HCT116 (cell line): ENCODE data around the gene GALNT18. TPM values are rescaled to one million over a fixed set of nuclear protein-coding genes. Genes with fewer than 3 reads are reported as not detected.

ENCODE experiments used
- ATAC-seq: fragments of 200-7000 bp; cut with Tn5 transposase; 2 replicates; pipeline ENCODE4 v1.9.1; 2020; ENCODE audit warnings: mild to moderate bottlenecking, moderate library complexity
- BruUV-seq: library from RNA; stranded (reverse); fragments of 400-500 nt; replicated peaks from 2 replicates; lab custom pipeline; 2021; lab: Mats Ljungman, UMichigan
- CTCF ChIA-PET: fragments of 300-600 bp; sonication (Branson Sonifier 250); formaldehyde crosslinking; loops from one replicate; lab custom pipeline; 2021; ENCODE audit warnings: antibody characterized with exemption; lab: Charles Lee
- POLR2A ChIA-PET: fragments of 300-600, 350-600 bp; sonication (Branson Sonifier 250); formaldehyde crosslinking; loops from one replicate; lab custom pipeline; 2021; ENCODE audit warnings: antibody characterized with exemption; lab: Charles Lee
- RAD21 ChIA-PET, 2 experiments: fragments of 300-600 bp; sonication (Branson Sonifier 250); formaldehyde crosslinking; loops; one replicate each; lab custom pipeline; 2023; ENCODE audit warnings: low total read pairs in 2 of 2; ENCODE audit not compliant: uncharacterized antibody in 2 of 2, unreplicated experiment in 2 of 2, low non-redundant PET in 1 of 2; lab: Charles Lee
- DNase-seq: peaks from one replicate; pipeline ENCODE4 v3.0.0-alpha.2; 2010; ENCODE audit warnings: low read depth, low spot score
- H2AFZ ChIP-seq: fragments of 200-600 bp; shearing (Covaris generic), sonication (generic); 2 replicates; pipeline ENCODE4 v1.6.1; 2017; ENCODE audit warnings: low read depth, mixed run types, mixed read lengths, antibody characterized with exemption, low read length; ENCODE audit not compliant: poor library complexity, severe bottlenecking
- H3K27ac ChIP-seq: 2 replicates; pipeline ENCODE4 v1.5.1; 2012; ENCODE audit warnings: low read depth, low read length
- H3K27me3 ChIP-seq: fragments of 200-600 bp; sonication (generic); 2 replicates; pipeline ENCODE4 v1.6.1; 2016; ENCODE audit warnings: mixed run types, low read length, mixed read lengths; ENCODE audit not compliant: insufficient read depth
- H3K36me3 ChIP-seq, 2 experiments: fragments of 200-500 bp in 1 of 2; fragments of 200-600 bp in 1 of 2; sonication (Bioruptor generic) in 1 of 2; sonication (generic) in 1 of 2; 2 replicates each; pipeline versions ENCODE4 v1.5.1 to v1.6.1; 2014 to 2016; ENCODE audit warnings: low read length in 2 of 2, inconsistent platforms in 1 of 2, mixed read lengths in 1 of 2, mixed run types in 1 of 2; ENCODE audit not compliant: insufficient read depth in 2 of 2, control insufficient read depth in 1 of 2
- H3K4me1 ChIP-seq, 2 experiments: fragments of 200-600 bp in 1 of 2; sonication (generic) in 1 of 2; 2 replicates each; pipeline versions ENCODE4 v1.5.1 to v1.6.1; 2012 to 2017; ENCODE audit warnings: low read length in 2 of 2, inconsistent platforms in 1 of 2, mild to moderate bottlenecking in 1 of 2, mixed read lengths in 1 of 2, mixed run types in 1 of 2, moderate library complexity in 1 of 2; ENCODE audit not compliant: insufficient read depth in 2 of 2, control insufficient read depth in 1 of 2
- H3K4me2 ChIP-seq: fragments of 200-600 bp; sonication (generic); 2 replicates; pipeline ENCODE4 v1.6.1; 2017; ENCODE audit warnings: mixed run types, low read length, mixed read lengths
- H3K4me3 ChIP-seq, 2 experiments: fragments of 200-600 bp in 1 of 2; sonication (generic) in 1 of 2; replicated peaks in 1 of 2; 2 replicates each; pipeline ENCODE4 v1.5.1; 2011 to 2016; ENCODE audit warnings: low read length in 2 of 2, control low read depth in 1 of 2, low read depth in 1 of 2, mild to moderate bottlenecking in 1 of 2, mixed read lengths in 1 of 2, mixed run types in 1 of 2
- H3K79me2 ChIP-seq: fragments of 200-600 bp; sonication (generic); 2 replicates; pipeline ENCODE4 v1.6.1; 2017; ENCODE audit warnings: mild to moderate bottlenecking, mixed run types, low read length, moderate library complexity, mixed read lengths; ENCODE audit not compliant: insufficient read depth
- H3K9ac ChIP-seq: fragments of 200-600 bp; sonication (generic); 2 replicates; pipeline ENCODE4 v1.6.1; 2016; ENCODE audit warnings: low read length, mixed read lengths
- H3K9me2 ChIP-seq: fragments of 200-600 bp; sonication (generic), shearing (Covaris generic); 2 replicates; pipeline ENCODE4 v1.6.1; 2017; ENCODE audit warnings: mixed run types, mild to moderate bottlenecking, moderate library complexity; ENCODE audit not compliant: insufficient read depth
- H3K9me3 ChIP-seq, 2 experiments: fragments of 200-500 bp in 1 of 2; fragments of 200-600 bp in 1 of 2; sonication (Bioruptor generic) in 1 of 2; sonication (generic) in 1 of 2; 2 replicates each; pipeline ENCODE4 v1.6.1; 2014 to 2017; ENCODE audit warnings: low read length in 2 of 2, mixed read lengths in 2 of 2, inconsistent platforms in 1 of 2, low read depth in 1 of 2, mild to moderate bottlenecking in 1 of 2, mixed run types in 1 of 2, moderate library complexity in 1 of 2; ENCODE audit not compliant: control insufficient read depth in 1 of 2, insufficient read depth in 1 of 2
- H4K20me1 ChIP-seq: fragments of 200-600 bp; sonication (generic), shearing (Covaris generic); 2 replicates; pipeline ENCODE4 v1.6.1; 2017; ENCODE audit warnings: mixed run types, mild to moderate bottlenecking, moderate library complexity; ENCODE audit not compliant: insufficient read depth
- ATF3 ChIP-seq: IDR thresholded peaks from 2 replicates; pipeline ENCODE4 v1.6.1; 2012
- EGR1 ChIP-seq: IDR thresholded peaks from 2 replicates; pipeline ENCODE4 v1.6.1; 2012; ENCODE audit warnings: low read depth
- EZH2 ChIP-seq: fragments of 200-600 bp; sonication (generic); IDR thresholded peaks from 2 replicates; pipeline ENCODE4 v1.6.1; 2017; ENCODE audit warnings: antibody characterized with exemption, mixed run types
- EZH2phosphoT487 ChIP-seq: fragments of 200-600 bp; IDR thresholded peaks from 2 replicates; pipeline ENCODE4 v1.6.1; 2018; ENCODE audit warnings: antibody characterized with exemption, borderline replicate concordance
- FOSL1 ChIP-seq: IDR thresholded peaks from 2 replicates; pipeline ENCODE4 v1.6.1; 2012; ENCODE audit warnings: low read depth
- POLR2AphosphoS5 ChIP-seq: IDR thresholded peaks from 2 replicates; pipeline ENCODE4 v1.6.1; 2011; ENCODE audit warnings: mild to moderate bottlenecking, low read depth, low read length, moderate library complexity
- RAD21 ChIP-seq: IDR thresholded peaks from 2 replicates; pipeline ENCODE4 v1.6.1; 2012; ENCODE audit warnings: low read depth, mild to moderate bottlenecking
- REST ChIP-seq: IDR thresholded peaks from 2 replicates; pipeline ENCODE4 v1.6.1; 2012; ENCODE audit warnings: low read depth
- SIN3A ChIP-seq: IDR thresholded peaks from 2 replicates; pipeline ENCODE4 v1.6.1; 2012; ENCODE audit warnings: low read depth
- SP1 ChIP-seq: IDR thresholded peaks from 2 replicates; pipeline ENCODE4 v1.6.1; 2012; ENCODE audit warnings: low read depth
- YY1 ChIP-seq: IDR thresholded peaks from 2 replicates; pipeline ENCODE4 v1.6.1; 2011; ENCODE audit warnings: low read length, low read depth, moderate library complexity, mild to moderate bottlenecking; ENCODE audit not compliant: insufficient replicate concordance; ENCODE audit errors: extremely low read depth
- ZBTB33 ChIP-seq: IDR thresholded peaks from 2 replicates; pipeline ENCODE4 v1.6.1; 2011; ENCODE audit warnings: mild to moderate bottlenecking, low read length, moderate library complexity; ENCODE audit not compliant: insufficient replicate concordance; ENCODE audit errors: extremely low read depth
- ZFX ChIP-seq: fragments of 450-650 bp; IDR thresholded peaks from 2 replicates; pipeline ENCODE4 v1.6.1; 2017
- intact Hi-C: fragments of 100-400 bp; cut with micrococcal nuclease; formaldehyde crosslinking; loops from 2 replicates; pipeline ENCODE4 v1.10.0; 2022
- total RNA-seq: library from RNA; stranded (reverse); gene quantifications from one replicate; pipeline ENCODE4 v1.2.1, GENCODE V29; 2021; ENCODE audit not compliant: unreplicated experiment

Gene GALNT18
- total RNA-seq, 1 experiment from 2014 or later, result 19.9 TPM

GRCh38 chr11:11428714-11429113, 193.1 kb downstream of the GALNT18 start:
- TF ChIP-seq ZBTB33 (no peak), EZH2phosphoT487 (no peak), POLR2AphosphoS5 (no peak), SP1 (no peak), SIN3A (no peak)
- intact Hi-C loops, result no loop called here
- ChIA-PET CTCF (no interaction called here), RAD21 (no interaction called here), POLR2A (no interaction called here)
- no TSS peak for BruUV-seq
- Histone ChIP-seq H3K4me1 (peaks cover 0 to 8% of the 10 kb centered on the region in 2 experiments; a peak in 1 of 4 replicates), H3K27me3 (no peaks in the 10 kb centered on the region), H3K79me2 (no peaks in the 10 kb centered on the region), H3K9ac (no peak overlapping the region), H3K4me3 (no peak overlapping the region), H2AFZ (no peak overlapping the region), H3K9me3 (no peaks in the 10 kb centered on the region), H4K20me1 (no peaks in the 10 kb centered on the region), H3K36me3 (no peaks in the 10 kb centered on the region), H3K9me2 (no peaks in the 10 kb centered on the region), H3K4me2 (no peak overlapping the region), H3K27ac (no peak overlapping the region)
- no peak for ATAC-seq
- no peak for DNase-seq

- Histone ChIP-seq H4K20me1 (no peaks in the 10 kb centered on the region), H2AFZ (no peak overlapping the region), H3K36me3 (no peaks in the 10 kb centered on the region), H3K79me2 (no peaks in the 10 kb centered on the region), H3K4me3 (no peak overlapping the region), H3K9me2 (no peaks in the 10 kb centered on the region), H3K4me2 (no peak overlapping the region), H3K27ac (no peak overlapping the region), H3K9ac (no peak overlapping the region), H3K27me3 (no peaks in the 10 kb centered on the region), H3K4me1 (peaks cover 0 to 8% of the 10 kb centered on the region in 2 experiments; a peak in 1 of 4 replicates), H3K9me3 (no peaks in the 10 kb centered on the region)
- intact Hi-C loops, result no loop called here
- ATAC-seq (no peak), DNase-seq (no peak)
- ChIA-PET POLR2A (no interaction called here), RAD21 (no interaction called here), CTCF (no interaction called here)
- BruUV-seq, result no TSS peak
- no peak for TF ChIP-seq SP1
- no peak for TF ChIP-seq EZH2phosphoT487
- TF ChIP-seq FOSL1, result no peak
- no peak for TF ChIP-seq REST
- no peak for TF ChIP-seq ZFX
- TF ChIP-seq ATF3, result no peak
- no peak for TF ChIP-seq EGR1
- no peak for TF ChIP-seq YY1
- no peak for TF ChIP-seq EZH2
- no peak for TF ChIP-seq RAD21
These were observed 194.3 kb downstream of the GALNT18 start for GRCh38 chr11:11427542-11427941.
